Measurements from ENCODE around the gene PIK3CA.
"Not testable (repeated sequence)": the region's sequence is repeated elsewhere in the genome, so short reads cannot be mapped to it uniquely, and the experiment has no call there.

The PIK3CA gene

GRCh38 chr3:179200790-179201189 lies 52.6 kb downstream of the PIK3CA start:
- DNase-seq (ENCODE audit: low read depth), result no peak

- not testable (repeated sequence) for DNase-seq (ENCODE audit: low read depth)
Measured at GRCh38 chr3:179215550-179215949, 67.4 kb downstream of the PIK3CA start.

GRCh38 chr3:179218213-179218612 lies 70.1 kb downstream of the PIK3CA start:
- not testable (repeated sequence) for DNase-seq (ENCODE audit: low read depth)

GRCh38 chr3:179223548-179223947 lies 75.4 kb downstream of the PIK3CA start:
- DNase-seq (ENCODE audit: low read depth), result no peak

- DNase-seq (ENCODE audit: low read depth), result no peak
Measured at GRCh38 chr3:179224584-179224983, 76.4 kb downstream of the PIK3CA start.

GRCh38 chr3:179227349-179227748 lies 79.2 kb downstream of the PIK3CA start:
- DNase-seq (ENCODE audit: low read depth), result no peak

- DNase-seq (ENCODE audit: low read depth), result no peak
Measured at GRCh38 chr3:179229177-179229576, 81.0 kb downstream of the PIK3CA start.

- DNase-seq (ENCODE audit: low read depth), result no peak
Measured at GRCh38 chr3:179233043-179233442, 84.9 kb downstream of the PIK3CA start.

GRCh38 chr3:179234199-179234598 lies 86.0 kb downstream of the PIK3CA start:
- no peak for DNase-seq (ENCODE audit: low read depth)

- DNase-seq (ENCODE audit: low read depth), result no peak
Measured at GRCh38 chr3:179236669-179237301, 88.6 kb downstream of the PIK3CA start.

GRCh38 chr3:179240299-179240698 lies 92.1 kb downstream of the PIK3CA start:
- not testable (repeated sequence) for DNase-seq (ENCODE audit: low read depth)

- not testable (repeated sequence) for DNase-seq (ENCODE audit: low read depth)
Measured at GRCh38 chr3:179242859-179243258, 94.7 kb downstream of the PIK3CA start.

GRCh38 chr3:179244878-179245277 lies 96.7 kb downstream of the PIK3CA start:
- no peak for DNase-seq (ENCODE audit: low read depth)

- DNase-seq (ENCODE audit: low read depth), result no peak
Measured at GRCh38 chr3:179247289-179248015, 99.3 kb downstream of the PIK3CA start.

- no peak for DNase-seq (ENCODE audit: low read depth)
Measured at GRCh38 chr3:179250803-179251476, 102.8 kb downstream of the PIK3CA start, which contains the start of gene KCNMB3. Gene KCNMB3, minus strand, starts transcription at chr3:179251114. Its CDS starts 124 bp downstream, at chr3:179250990.

- DNase-seq (ENCODE audit: low read depth), result no peak
Measured at GRCh38 chr3:179256813-179257212, 108.7 kb downstream of the PIK3CA start.

GRCh38 chr3:179257742-179258141 lies 109.6 kb downstream of the PIK3CA start:
- DNase-seq (ENCODE audit: low read depth), result not testable (repeated sequence)

GRCh38 chr3:179258820-179259219 lies 110.7 kb downstream of the PIK3CA start:
- DNase-seq (ENCODE audit: low read depth), result no peak

- not testable (repeated sequence) for DNase-seq (ENCODE audit: low read depth)
Measured at GRCh38 chr3:179259959-179260756, 112.0 kb downstream of the PIK3CA start.

GRCh38 chr3:179260949-179261765 lies 113.0 kb downstream of the PIK3CA start:
- DNase-seq (ENCODE audit: low read depth), result peak; percentile 34

- DNase-seq (ENCODE audit: low read depth), result no peak
Measured at GRCh38 chr3:179263134-179263533, 115.0 kb downstream of the PIK3CA start.

All from GM04504 (cell line).